HepG2 (cell line): ENCODE data around the gene OGFR. TPM values are rescaled to one million over a fixed set of nuclear protein-coding genes. Genes with fewer than 3 reads are reported as not detected.

Experiments
- ATF2 ChIP-seq: sonication (generic); formaldehyde crosslinking; IDR thresholded peaks from 2 replicates; pipeline ENCODE4 v1.4.0; 2020; ENCODE audit warnings: missing genetic modification reagents
- ATF4 ChIP-seq, 2 experiments: fragments of 450-650 bp in 1 of 2; sonication (generic) in 1 of 2; formaldehyde crosslinking; IDR thresholded peaks; 2 replicates each; pipeline versions ENCODE4 v1.5.0 to v1.8.0; 2020 to 2022; ENCODE audit warnings: mild to moderate bottlenecking in 1 of 2, missing genetic modification reagents in 1 of 2
- CSRNP2 ChIP-seq: sonication (generic); formaldehyde crosslinking; conservative IDR thresholded peaks from 2 replicates; pipeline ENCODE4 v1.8.0; 2022; ENCODE audit warnings: low read depth, missing genetic modification reagents
- ELF1 ChIP-seq: sonication (generic); formaldehyde crosslinking; IDR thresholded peaks from 2 replicates; pipeline ENCODE4 v1.4.0; 2020; ENCODE audit warnings: missing genetic modification reagents
- GMEB2 ChIP-seq: IDR thresholded peaks from 2 replicates; pipeline ENCODE4 v1.6.1; 2016; ENCODE audit warnings: missing biosample characterization, missing genetic modification reagents, low read depth
- HBP1 ChIP-seq: IDR thresholded peaks from 2 replicates; pipeline ENCODE4 v1.6.1; 2016; ENCODE audit warnings: low read depth, control low read depth
- HOXA5 ChIP-seq: sonication (generic); formaldehyde crosslinking; IDR thresholded peaks from 2 replicates; pipeline ENCODE4 v1.4.0; 2020; ENCODE audit warnings: missing genetic modification reagents
- NPAS2 ChIP-seq: sonication (generic); formaldehyde crosslinking; IDR thresholded peaks from 2 replicates; pipeline ENCODE4 v1.8.0; 2022; ENCODE audit warnings: mild to moderate bottlenecking, missing genetic modification reagents, borderline replicate concordance
- NR1H2 ChIP-seq: sonication (generic); formaldehyde crosslinking; IDR thresholded peaks from 2 replicates; pipeline ENCODE4 v1.8.1; 2022; ENCODE audit warnings: low read depth, missing genetic modification reagents, borderline replicate concordance
- POLR2A ChIP-seq, 2 experiments: IDR thresholded peaks; 2 replicates each; pipeline ENCODE4 v1.6.1; 2011; ENCODE audit warnings: low read depth in 2 of 2, low read length in 2 of 2, mild to moderate bottlenecking in 1 of 2, moderate library complexity in 1 of 2; ENCODE audit not compliant: insufficient read depth in 1 of 2
- STAT5B ChIP-seq: sonication (generic); formaldehyde crosslinking; IDR thresholded peaks from 2 replicates; pipeline ENCODE4 v1.4.0; 2020; ENCODE audit warnings: missing genetic modification reagents
- ZBTB37 ChIP-seq: sonication (generic); formaldehyde crosslinking; IDR thresholded peaks from 2 replicates; pipeline ENCODE4 v1.4.0; 2020; ENCODE audit warnings: mild to moderate bottlenecking, missing genetic modification reagents
- ZMYM4 ChIP-seq: sonication (generic); formaldehyde crosslinking; IDR thresholded peaks from 2 replicates; pipeline ENCODE4 v1.8.1; 2023; ENCODE audit warnings: mild to moderate bottlenecking, missing genetic modification reagents
- ZNF274 ChIP-seq: sonication (generic); formaldehyde crosslinking; IDR thresholded peaks from 2 replicates; pipeline ENCODE4 v1.5.1; 2020; ENCODE audit warnings: mild to moderate bottlenecking, missing genetic modification reagents
- ZNF614 ChIP-seq: IDR thresholded peaks from 2 replicates; pipeline ENCODE4 v1.6.1; 2018; ENCODE audit warnings: missing biosample characterization, missing genetic modification reagents, inconsistent platforms, borderline replicate concordance
- ZNF703 ChIP-seq: sonication (generic); formaldehyde crosslinking; IDR thresholded peaks from 2 replicates; pipeline ENCODE4 v1.5.1; 2020; ENCODE audit warnings: missing genetic modification reagents, mild to moderate bottlenecking, moderate library complexity, borderline replicate concordance
- ZNF747 ChIP-seq: sonication (generic); formaldehyde crosslinking; IDR thresholded peaks from 2 replicates; pipeline ENCODE4 v1.8.1; 2023; ENCODE audit warnings: missing genetic modification reagents, mild to moderate bottlenecking, borderline replicate concordance
- ZSCAN5A ChIP-seq: sonication (generic); formaldehyde crosslinking; IDR thresholded peaks from 2 replicates; pipeline ENCODE4 v1.8.0; 2022; ENCODE audit warnings: mild to moderate bottlenecking, missing genetic modification reagents, borderline replicate concordance
- ZSCAN9 ChIP-seq: IDR thresholded peaks from 2 replicates; pipeline ENCODE4 v1.6.1; 2016; ENCODE audit warnings: borderline replicate concordance
- polyA plus RNA-seq, 8 experiments: library from polyadenylated mRNA; depleted of rRNA in 3 of 8; stranded (reverse) in 7 of 8; unstranded in 1 of 8; fragments of >200 nt; fragmentation: Illumina TruSeq in 4 of 8; extraction: Trizol in 4 of 8; gene quantifications; 2 replicates each; pipeline versions ENCODE4 v1.2.1 to v1.2.3, GENCODE V29; 2011 to 2016; ENCODE audit warnings: low read depth in 4 of 8, missing spikeins in 1 of 8, mixed read lengths in 1 of 8; ENCODE audit not compliant: insufficient read depth in 1 of 8
- total RNA-seq, 5 experiments: library from RNA; depleted of rRNA; stranded (reverse); fragments of >200 nt; fragmentation: Illumina TruSeq; extraction: Trizol; gene quantifications; 2 replicates each; pipeline ENCODE4 v1.2.3, GENCODE V29; 2016; ENCODE audit warnings: low read depth in 1 of 5

OGFR gene
- total and polyA plus RNA-seq, 2 of the 13 experiments (the other 11 are each of a cell fraction or from before 2014, with no cell fraction given), result 47.7 to 81.8 TPM

GRCh38 chr20:62794007-62794724 lies 10.5 kb upstream of the OGFR start (continued):
- TF ChIP-seq ZSCAN5A (0 out of 2 replicates have a peak, but pooled peaks have one; percentile 35), CSRNP2 (no peak), ATF2 (CRISPR knock-in tag) (no peak), ZMYM4 (peak; percentile 40; the same call in 1 of the 2 replicates), ZBTB37 (CRISPR knock-in tag) (no peak; the same call in 1 of the 2 replicates), HOXA5 (CRISPR knock-in tag) (peak; percentile 83), HBP1 (CRISPR knock-in tag) (no peak), ZSCAN9 (CRISPR knock-in tag) (no peak; the same call in 1 of the 2 replicates), GMEB2 (CRISPR knock-in tag) (no peak), ELF1 (CRISPR knock-in tag) (peak; percentile 96), ZNF614 (CRISPR knock-in tag) (peak; percentile 75; the same call in 1 of the 2 replicates), NR1H2 (no peak), NPAS2 (CRISPR knock-in tag) (no peak), ATF4 (CRISPR knock-in tag; IDR thresholded peaks at IDR 0.05) (no peak), POLR2A (IDR thresholded peaks at IDR 0.05; ENCODE audit: insufficient read depth in 1 of 2, low read depth in 2 of 2, low read length in 2 of 2) (peak in 1 of 2 experiments; percentile 79; a peak in 2 of 4 replicates), ZNF274 (CRISPR knock-in tag) (no peak; the same call in 1 of the 2 replicates), ZNF747 (CRISPR knock-in tag) (no peak; the same call in 1 of the 2 replicates), ZNF703 (CRISPR knock-in tag) (no peak), STAT5B (CRISPR knock-in tag) (no peak; the same call in 1 of the 2 replicates)
